Stomach (tissue), 19 donors: ENCODE results near the gene PINLYP. TPM values are rescaled to one million over a fixed set of nuclear protein-coding genes. Genes with fewer than 3 reads are reported as not detected.

Source experiments
- DNase-seq, 2 donors: peaks; one replicate each; pipeline versions ENCODE4 v3.0.0 to v3.0.0-alpha.2; 2013 to 2019
- H3K27ac ChIP-seq, 5 donors: fragments of 200-600 bp in 4 of 5; sonication (generic) in 4 of 5; one replicate each; pipeline ENCODE4 v1.5.1; 2013 to 2019; ENCODE audit warnings: mild to moderate bottlenecking in 1 of 5, moderate library complexity in 1 of 5
- H3K27me3 ChIP-seq, 3 donors: fragments of 200-600 bp; sonication (generic); one replicate each; pipeline ENCODE4 v1.5.1; 2017 to 2019; ENCODE audit warnings: mixed run types in 1 of 3
- H3K36me3 ChIP-seq, 4 donors: fragments of 200-600 bp; sonication (generic); 1 replicate in 3 of 4; 2 replicates in 1 of 4; pipeline ENCODE4 v1.5.1; 2016 to 2019
- H3K4me1 ChIP-seq, 4 donors: fragments of 200-600 bp; sonication (generic); one replicate each; pipeline ENCODE4 v1.5.1; 2016 to 2019
- H3K4me3 ChIP-seq, 4 donors: fragments of 200-600 bp; sonication (generic) in 3 of 4; one replicate each; pipeline ENCODE4 v1.5.1; 2016 to 2019; ENCODE audit warnings: mild to moderate bottlenecking in 1 of 4
- H3K9me3 ChIP-seq, 4 donors: fragments of 200-600 bp; sonication (generic); one replicate each; pipeline ENCODE4 v1.5.1; 2016 to 2019
- EP300 ChIP-seq: sonication (generic); formaldehyde crosslinking; IDR thresholded peaks from one replicate; pipeline ENCODE4 v1.6.1; 2017; ENCODE audit warnings: antibody characterized with exemption
- POLR2A ChIP-seq, 4 donors: fragments of 450-650 bp; IDR thresholded peaks; one replicate each; pipeline ENCODE4 v1.6.1; 2016; ENCODE audit warnings: antibody characterized with exemption in 4 of 4, control low read depth in 2 of 4, mild to moderate bottlenecking in 1 of 4, moderate library complexity in 1 of 4
- POLR2AphosphoS5 ChIP-seq, 3 donors: sonication (generic); formaldehyde crosslinking; IDR thresholded peaks; one replicate each; pipeline ENCODE4 v1.6.1; 2016; ENCODE audit warnings: antibody characterized with exemption in 3 of 3
- WGBS, 5 donors: extraction: QIAGEN DNeasy Blood & Tissue Kit in 3 of 5; methylation state at CpG; one replicate each; pipeline versions ENCODE4 v1.1.5 to v1.1.7; 2013 to 2018; 5-methylcytosine and 5-hydroxymethylcytosine counted together
- intact Hi-C: fragments of 100-400 bp; cut with DNase I; formaldehyde crosslinking; loops from one replicate; pipeline ENCODE4 v1.15.1; 2023; ENCODE audit warnings: low total_unique reads
- long read RNA-seq, 10 donors: transcript quantifications; one replicate each; lab custom pipeline, GENCODE V29; 2026
- polyA plus RNA-seq, 3 donors: library from polyadenylated mRNA; stranded (reverse); fragments of 200-250 nt; gene quantifications; one replicate each; pipeline ENCODE4 v1.2.3, GENCODE V29; 2013
- total RNA-seq, 5 donors: library from RNA; depleted of rRNA; stranded (reverse); fragments of >200 nt; gene quantifications; one replicate each; pipeline versions ENCODE4 v1.1.0 to v1.2.3, GENCODE V29; 2014 to 2016
- TF ChIP-seq, protein P1 (sequence below), 7 experiments: fragments of 450-650 bp in 4 of 7; fragments of 200-600 bp in 3 of 7; sonication (generic) in 3 of 7; IDR thresholded peaks; one replicate each; pipeline ENCODE4 v1.5.1; 2016 to 2019; ENCODE audit warnings: antibody characterized with exemption in 7 of 7, control low read depth in 2 of 7, mild to moderate bottlenecking in 1 of 7
- donor health status: healthy with polysubstance abuse.
- donor health status: Bipolar disorder and iron deficiency.
- donor health status: healthy.

The PINLYP gene
- total RNA-seq = 10 to 100 TPM in 1 of 5 donors, 1 to 10 TPM in 2, under 1 TPM in 1, not detected in 1; 0.14 to 18.7 (median 4.3) TPM
- polyA plus RNA-seq = 10 to 100 TPM in 2 of 3 donors, 1 to 10 TPM in 1; 8.0 to 16.8 (median 15.7) TPM
- long read RNA-seq, donor 1, partial matches to known transcripts = 0 of 4 reads
- long read RNA-seq, donor 1, other reads (novel, unspliced or antisense) = 0 of 4 reads
- long read RNA-seq, donor 2, partial matches to known transcripts = 0 of 3 reads
- long read RNA-seq, donor 2, other reads (novel, unspliced or antisense) = 0 of 3 reads
- long read RNA-seq, donor 3, partial matches to known transcripts = 0 of 4 reads
- long read RNA-seq, donor 3, other reads (novel, unspliced or antisense) = 0 of 4 reads
- long read RNA-seq, donor 4 = 0 reads
- long read RNA-seq, donor 5, partial matches to known transcripts = 0 of 4 reads
- long read RNA-seq, donor 5, other reads (novel, unspliced or antisense) = 0 of 4 reads
- long read RNA-seq, donor 6, transcript PINLYP-204 (3 exons, 706 nt) = major isoform, 6 of 11 reads
- long read RNA-seq, donor 6, partial matches to known transcripts = 0 of 11 reads
- long read RNA-seq, donor 6, other reads (novel, unspliced or antisense) = 0 of 11 reads
- long read RNA-seq, donor 7, partial matches to known transcripts = 0 of 5 reads
- long read RNA-seq, donor 7, other reads (novel, unspliced or antisense) = 0 of 5 reads
- long read RNA-seq, donor 8, partial matches to known transcripts = 0 of 3 reads
- long read RNA-seq, donor 8, other reads (novel, unspliced or antisense) = 0 of 3 reads
- long read RNA-seq, donor 9, partial matches to known transcripts = 0 of 3 reads
- long read RNA-seq, donor 9, other reads (novel, unspliced or antisense) = 0 of 3 reads
- long read RNA-seq, donor 10, partial matches to known transcripts = 0 of 4 reads
- long read RNA-seq, donor 10, other reads (novel, unspliced or antisense) = 0 of 4 reads

DNA sequence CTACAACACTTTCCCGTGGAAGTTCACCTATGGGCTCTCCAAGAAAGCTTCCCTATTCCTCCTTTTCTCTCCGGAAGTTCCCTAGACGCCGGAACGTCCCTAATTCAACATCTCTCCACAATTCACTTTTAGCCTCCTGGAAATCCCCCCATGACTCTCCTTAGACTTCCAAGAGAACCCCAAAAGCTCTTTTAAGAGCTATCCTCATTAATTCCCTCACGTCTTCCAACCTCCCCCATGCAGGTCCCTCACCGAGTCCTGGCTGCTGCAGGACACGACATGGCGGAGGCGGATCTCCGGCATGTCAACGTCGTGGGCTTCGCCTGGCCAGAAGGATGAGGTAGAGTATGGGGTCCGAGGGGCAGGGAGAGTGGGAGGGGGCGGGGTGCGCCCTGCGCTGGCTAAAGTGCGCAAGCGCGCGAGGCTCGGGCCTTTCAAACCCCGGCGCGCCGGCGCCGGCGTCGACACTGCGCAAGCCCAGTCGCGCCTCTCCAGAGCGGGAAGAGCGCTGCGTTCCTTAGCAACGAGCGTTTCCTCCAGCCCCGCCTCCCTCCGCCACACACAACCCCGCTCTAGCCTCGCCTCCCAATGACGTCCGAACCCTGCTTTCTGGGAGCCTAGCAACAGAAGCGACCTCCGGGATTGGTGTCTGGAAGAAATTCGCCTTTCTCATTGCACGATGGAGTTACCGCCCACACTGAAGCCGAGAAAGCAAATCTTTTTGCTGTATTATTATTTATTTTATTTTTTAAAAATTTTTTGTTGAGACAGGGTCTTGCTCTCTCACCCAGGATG lies at the start of gene PINLYP, which contains the start of gene XRCC1:
Gene PINLYP (plus strand): TSS at position 646 of the 795 bp plus-strand sequence. CDS start 1,391 bp downstream, outside the sequence.
Gene XRCC1 (minus strand): TSS at position 372 of the 795 bp plus-strand sequence. CDS start 69 bp downstream, at position 303.
- peak; percentile 98 to 100 for DNase-seq
- intact Hi-C loops = no loop called here
- peaks cover 0 to 30% (median 8%) of the 10 kb centered on the region in 4 donors for H3K36me3 ChIP-seq
- H3K27ac ChIP-seq = peak within 1 kb of the TSS; percentile 58 to 92 (median 87)
- H3K4me1 ChIP-seq = peaks cover 13 to 53% (median 31%) of the 10 kb centered on the region in 4 donors
- no peaks in the 10 kb centered on the region for H3K9me3 ChIP-seq
- TF ChIP-seq, protein P1, sequence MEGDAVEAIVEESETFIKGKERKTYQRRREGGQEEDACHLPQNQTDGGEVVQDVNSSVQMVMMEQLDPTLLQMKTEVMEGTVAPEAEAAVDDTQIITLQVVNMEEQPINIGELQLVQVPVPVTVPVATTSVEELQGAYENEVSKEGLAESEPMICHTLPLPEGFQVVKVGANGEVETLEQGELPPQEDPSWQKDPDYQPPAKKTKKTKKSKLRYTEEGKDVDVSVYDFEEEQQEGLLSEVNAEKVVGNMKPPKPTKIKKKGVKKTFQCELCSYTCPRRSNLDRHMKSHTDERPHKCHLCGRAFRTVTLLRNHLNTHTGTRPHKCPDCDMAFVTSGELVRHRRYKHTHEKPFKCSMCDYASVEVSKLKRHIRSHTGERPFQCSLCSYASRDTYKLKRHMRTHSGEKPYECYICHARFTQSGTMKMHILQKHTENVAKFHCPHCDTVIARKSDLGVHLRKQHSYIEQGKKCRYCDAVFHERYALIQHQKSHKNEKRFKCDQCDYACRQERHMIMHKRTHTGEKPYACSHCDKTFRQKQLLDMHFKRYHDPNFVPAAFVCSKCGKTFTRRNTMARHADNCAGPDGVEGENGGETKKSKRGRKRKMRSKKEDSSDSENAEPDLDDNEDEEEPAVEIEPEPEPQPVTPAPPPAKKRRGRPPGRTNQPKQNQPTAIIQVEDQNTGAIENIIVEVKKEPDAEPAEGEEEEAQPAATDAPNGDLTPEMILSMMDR (IDR thresholded peaks at IDR 0.05) = no peak
- TF ChIP-seq POLR2AphosphoS5 (IDR thresholded peaks at IDR 0.05) (peak in 2 of 3 donors; percentile 29 to 55), POLR2A (IDR thresholded peaks at IDR 0.05) (no peak), EP300 (peak; percentile 23)
- H3K27me3 ChIP-seq = no peaks in the 10 kb centered on the region
- H3K4me3 ChIP-seq = peak within 1 kb of the TSS; percentile 62 to 91 (median 76)
- 0 to 1% (median 1%) methylated on average over 34 to 51 of the region's 51 CpGs for WGBS, 5 donors

DNA sequence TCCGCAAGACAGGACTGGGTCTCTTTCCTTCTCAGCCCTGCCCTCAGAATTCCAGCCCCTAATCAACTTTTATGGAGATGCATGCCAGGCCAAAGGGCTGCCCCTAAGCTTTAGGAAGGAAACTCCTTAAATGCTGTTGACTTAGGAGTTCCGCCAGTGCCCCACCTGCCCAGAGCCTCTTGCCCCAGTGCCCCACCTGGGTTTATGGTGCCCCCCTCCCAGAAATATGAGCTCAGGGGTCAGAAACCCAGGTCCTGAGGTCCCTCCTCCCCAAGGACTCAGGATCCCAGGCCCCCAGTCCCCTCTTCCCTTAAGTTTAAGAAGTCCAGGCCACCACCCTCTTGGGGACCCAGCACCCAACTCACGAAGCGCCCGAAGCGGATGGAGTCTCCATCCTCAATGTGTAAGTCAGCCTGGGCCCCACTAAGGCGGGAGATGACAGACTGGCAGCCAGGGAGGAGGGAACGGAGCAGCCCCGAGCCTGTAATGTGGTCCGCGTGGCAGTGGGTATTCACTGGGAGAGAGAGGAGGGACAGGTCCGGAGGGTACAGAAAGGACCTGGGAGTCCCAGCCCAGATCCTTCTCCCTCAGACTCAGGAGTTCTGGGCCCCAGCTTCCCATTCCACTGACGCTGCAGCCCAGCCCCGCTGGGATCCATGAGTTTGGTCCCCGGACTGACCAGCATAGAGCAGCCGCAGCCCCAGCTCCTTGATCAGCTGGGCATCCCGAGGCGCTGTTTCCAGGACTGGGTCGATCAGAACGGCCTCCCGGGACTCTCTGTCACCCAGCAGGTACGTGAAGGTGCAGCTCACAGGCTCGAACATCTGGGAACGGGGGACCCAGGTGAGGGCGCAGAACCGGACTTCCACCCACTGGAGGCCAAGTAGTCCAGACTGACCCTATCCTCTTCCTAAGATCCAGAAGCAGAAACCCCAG lies 49.5 kb upstream of the PINLYP start:
- H3K4me3 ChIP-seq = peak overlapping the region; percentile 61 to 96 (median 92)
- TF ChIP-seq EP300 = no peak
- TF ChIP-seq, protein P1 (IDR thresholded peaks at IDR 0.05) = no peak
- no peak for TF ChIP-seq POLR2AphosphoS5 (IDR thresholded peaks at IDR 0.05)
- no peak for TF ChIP-seq POLR2A (IDR thresholded peaks at IDR 0.05)
- intact Hi-C loops = no loop called here
- no peaks in the 10 kb centered on the region for H3K9me3 ChIP-seq
- WGBS, 5 donors = 1 to 3% (median 1%) methylated on average over 16 to 26 of the region's 26 CpGs
- H3K36me3 ChIP-seq = peaks cover 0 to 8% (median 5%) of the 10 kb centered on the region in 4 donors
- no peaks in the 10 kb centered on the region for H3K27me3 ChIP-seq
- H3K4me1 ChIP-seq = peaks cover 17 to 49% (median 32%) of the 10 kb centered on the region in 4 donors
- peak; percentile 38 to 60 for DNase-seq
- H3K27ac ChIP-seq = peak overlapping the region; percentile 86 to 94 (median 88)

DNA sequence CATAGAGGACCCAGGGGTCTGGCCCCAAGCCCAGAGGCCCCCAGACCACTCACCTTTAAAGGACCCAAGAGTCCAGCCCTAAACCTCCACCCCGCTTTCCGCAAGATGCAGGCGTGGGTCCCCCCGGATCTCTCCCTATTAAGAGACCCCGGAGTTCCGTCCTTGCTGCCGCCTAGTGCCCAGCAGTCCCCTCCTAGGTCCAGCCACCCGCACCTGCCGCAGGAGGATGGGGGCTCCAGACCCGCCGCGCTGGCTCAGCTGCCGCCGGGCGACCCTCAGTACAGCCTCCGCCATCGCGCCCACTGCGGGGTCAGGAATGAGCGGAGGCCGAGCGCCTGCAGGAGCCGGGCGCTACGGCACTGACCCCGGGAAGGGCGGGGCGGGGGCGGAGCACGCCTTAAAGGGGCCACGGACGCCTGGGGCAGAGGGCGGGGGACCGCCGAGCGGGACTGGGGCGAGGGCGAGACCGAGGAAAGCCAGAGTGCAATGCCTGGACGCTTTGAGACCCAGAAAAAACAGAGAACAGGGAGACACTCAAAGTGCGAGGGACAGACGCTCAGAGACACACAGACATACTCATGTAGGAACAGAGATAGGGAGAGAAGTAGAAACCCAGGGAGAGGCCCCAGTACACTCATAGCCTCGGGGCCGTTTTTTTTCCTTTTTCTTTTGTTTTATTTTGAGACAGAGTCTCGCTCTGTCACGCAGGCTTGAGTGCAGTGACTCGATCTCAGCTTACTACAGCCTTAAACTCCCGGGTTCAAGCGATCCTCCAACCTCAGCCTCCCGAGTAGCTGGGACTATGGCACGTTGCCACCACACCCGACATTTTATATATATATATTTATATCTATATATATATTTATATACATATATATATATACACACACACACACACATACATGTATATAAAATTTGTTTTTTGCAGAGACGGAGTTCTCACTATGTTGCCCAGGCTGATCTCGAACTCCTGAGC lies 48.4 kb upstream of the PINLYP start, which contains the start of gene ETHE1:
Gene ETHE1 (minus strand): TSS at position 318 of the 976 bp plus-strand sequence. CDS start 24 bp downstream, at position 294.
- WGBS, 5 donors = 4 to 6% (median 5%) methylated on average over 37 to 54 of the region's 54 CpGs
- intact Hi-C loops = no loop called here
- Histone ChIP-seq H3K27ac (peak within 1 kb of the TSS; percentile 86 to 94 (median 88)), H3K27me3 (no peaks in the 10 kb centered on the region), H3K4me1 (peaks cover 20 to 53% (median 38%) of the 10 kb centered on the region in 4 donors), H3K4me3 (peak within 1 kb of the TSS; percentile 61 to 96 (median 92)), H3K36me3 (peaks cover 0 to 4% (median 2%) of the 10 kb centered on the region in 4 donors), H3K9me3 (no peaks in the 10 kb centered on the region)
- TF ChIP-seq POLR2A (IDR thresholded peaks at IDR 0.05) = peak in 1 of 4 donors; percentile 49
- peak; percentile 50 to 91 (median 87) for TF ChIP-seq POLR2AphosphoS5 (IDR thresholded peaks at IDR 0.05)
- no peak for TF ChIP-seq EP300
- TF ChIP-seq, protein P1 (IDR thresholded peaks at IDR 0.05) = no peak
- DNase-seq = peak; percentile 84 to 92
